ENCODE data around the gene ADAMTS2. TPM values are rescaled to one million over a fixed set of nuclear protein-coding genes. Genes with fewer than 3 reads are reported as not detected.

ADAMTS2 gene
- total and polyA plus RNA-seq, 2 of the 8 experiments (the other 6 are each of a cell fraction or from before 2014, with no cell fraction given) = 6.6 to 7.3 TPM

GRCh38 chr5:179332741-179333290 is 12.4 kb downstream of the ADAMTS2 start (continued):
- TF ChIP-seq CHD7 (IDR thresholded peaks at IDR 0.05; ENCODE audit: insufficient replicate concordance, low read length) = no peak
- no peak for TF ChIP-seq CBX8 (IDR thresholded peaks at IDR 0.05; ENCODE audit: borderline replicate concordance, low read depth, low read length)
